ENCODE data around the gene AP1AR. TPM values are rescaled to one million over a fixed set of nuclear protein-coding genes. Genes with fewer than 3 reads are reported as not detected.

The AP1AR gene
- total and polyA plus RNA-seq, 4 donors, result 7.6 to 14.7 (median 7.8) TPM

DNA sequence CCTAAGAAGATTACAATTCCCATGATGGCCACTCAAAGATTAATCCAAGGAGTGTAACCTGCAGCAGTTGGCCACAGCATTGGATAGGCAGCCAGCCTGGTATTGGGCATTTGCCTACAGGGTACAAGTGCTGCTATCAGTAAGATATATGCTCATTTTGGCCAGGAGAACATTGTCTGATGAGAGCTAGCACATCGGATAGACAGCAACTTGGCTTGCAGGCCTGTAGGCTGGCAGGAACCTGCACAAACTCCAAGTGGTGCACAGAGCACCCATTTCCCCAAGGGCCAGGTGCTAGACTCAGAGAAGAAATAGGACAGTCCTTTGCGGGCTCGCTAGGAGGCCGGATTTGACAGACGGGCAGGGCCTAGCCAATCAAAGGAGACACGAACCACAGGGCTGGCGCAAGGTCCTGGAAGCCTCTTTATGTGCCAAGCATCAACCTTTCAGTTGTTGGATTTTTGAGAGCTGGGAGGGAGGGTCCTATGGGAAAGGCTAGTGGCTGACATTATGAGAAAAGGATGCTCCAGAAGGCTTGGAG, 11.7 kb upstream of the AP1AR start:
- H3K36me3 ChIP-seq (ENCODE audit: control insufficient read depth in 4 of 4, insufficient read depth in 3 of 4, low read depth in 1 of 4, low read length in 3 of 4), result no peaks in the 10 kb centered on the region
- TF ChIP-seq, protein P1, sequence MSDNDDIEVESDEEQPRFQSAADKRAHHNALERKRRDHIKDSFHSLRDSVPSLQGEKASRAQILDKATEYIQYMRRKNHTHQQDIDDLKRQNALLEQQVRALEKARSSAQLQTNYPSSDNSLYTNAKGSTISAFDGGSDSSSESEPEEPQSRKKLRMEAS (IDR thresholded peaks at IDR 0.05), result no peak
- no peak for TF ChIP-seq FOXA1 (IDR thresholded peaks at IDR 0.05)
- no peak for TF ChIP-seq HNF4A (conservative IDR thresholded peaks at IDR 0.05)
- TF ChIP-seq GABPA (IDR thresholded peaks at IDR 0.05 in 1 of 2, conservative IDR thresholded peaks at IDR 0.05 in 1 of 2), result no peak
- no peak for TF ChIP-seq FOXA2 (IDR thresholded peaks at IDR 0.05)
- TF ChIP-seq RAD21 (IDR thresholded peaks at IDR 0.05), result no peak
- no peak for TF ChIP-seq JUND (IDR thresholded peaks at IDR 0.05)
- TF ChIP-seq RXRA (IDR thresholded peaks at IDR 0.05), result no peak
- TF ChIP-seq TAF1 (conservative IDR thresholded peaks at IDR 0.05), result no peak
- TF ChIP-seq, protein P2, sequence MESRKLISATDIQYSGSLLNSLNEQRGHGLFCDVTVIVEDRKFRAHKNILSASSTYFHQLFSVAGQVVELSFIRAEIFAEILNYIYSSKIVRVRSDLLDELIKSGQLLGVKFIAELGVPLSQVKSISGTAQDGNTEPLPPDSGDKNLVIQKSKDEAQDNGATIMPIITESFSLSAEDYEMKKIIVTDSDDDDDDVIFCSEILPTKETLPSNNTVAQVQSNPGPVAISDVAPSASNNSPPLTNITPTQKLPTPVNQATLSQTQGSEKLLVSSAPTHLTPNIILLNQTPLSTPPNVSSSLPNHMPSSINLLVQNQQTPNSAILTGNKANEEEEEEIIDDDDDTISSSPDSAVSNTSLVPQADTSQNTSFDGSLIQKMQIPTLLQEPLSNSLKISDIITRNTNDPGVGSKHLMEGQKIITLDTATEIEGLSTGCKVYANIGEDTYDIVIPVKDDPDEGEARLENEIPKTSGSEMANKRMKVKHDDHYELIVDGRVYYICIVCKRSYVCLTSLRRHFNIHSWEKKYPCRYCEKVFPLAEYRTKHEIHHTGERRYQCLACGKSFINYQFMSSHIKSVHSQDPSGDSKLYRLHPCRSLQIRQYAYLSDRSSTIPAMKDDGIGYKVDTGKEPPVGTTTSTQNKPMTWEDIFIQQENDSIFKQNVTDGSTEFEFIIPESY (IDR thresholded peaks at IDR 0.05), result no peak
- TF ChIP-seq SP1 (IDR thresholded peaks at IDR 0.05), result no peak
- no peak for TF ChIP-seq HNF4G (IDR thresholded peaks at IDR 0.05)
- no peak for TF ChIP-seq EGR1 (IDR thresholded peaks at IDR 0.05; ENCODE audit: low read depth in 2 of 2)
- TF ChIP-seq REST (IDR thresholded peaks at IDR 0.05), result no peak
- H3K9ac ChIP-seq (ENCODE audit: low read depth in 1 of 2, low read length in 2 of 2), result no peak overlapping the region
- WGBS, result 93% methylated on average over 7 of the region's 7 CpGs
- no peak overlapping the region for H3K27ac ChIP-seq (ENCODE audit: low read depth in 1 of 2, low read length in 2 of 2)
- no peak for DNase-seq (ENCODE audit: low spot score)
- no peaks in the 10 kb centered on the region for H3K9me3 ChIP-seq (ENCODE audit: control insufficient read depth in 4 of 4, low read length in 3 of 4)
- H3K4me3 ChIP-seq (ENCODE audit: low read depth in 1 of 3, low read length in 3 of 3), result no peak overlapping the region
- H3K27me3 ChIP-seq (ENCODE audit: control insufficient read depth in 4 of 4, insufficient read depth in 4 of 4, low read length in 3 of 4), result no peaks in the 10 kb centered on the region
- no peaks in the 10 kb centered on the region for H3K4me1 ChIP-seq (ENCODE audit: control insufficient read depth in 4 of 4, insufficient read depth in 4 of 4, low read length in 3 of 4)

DNA sequence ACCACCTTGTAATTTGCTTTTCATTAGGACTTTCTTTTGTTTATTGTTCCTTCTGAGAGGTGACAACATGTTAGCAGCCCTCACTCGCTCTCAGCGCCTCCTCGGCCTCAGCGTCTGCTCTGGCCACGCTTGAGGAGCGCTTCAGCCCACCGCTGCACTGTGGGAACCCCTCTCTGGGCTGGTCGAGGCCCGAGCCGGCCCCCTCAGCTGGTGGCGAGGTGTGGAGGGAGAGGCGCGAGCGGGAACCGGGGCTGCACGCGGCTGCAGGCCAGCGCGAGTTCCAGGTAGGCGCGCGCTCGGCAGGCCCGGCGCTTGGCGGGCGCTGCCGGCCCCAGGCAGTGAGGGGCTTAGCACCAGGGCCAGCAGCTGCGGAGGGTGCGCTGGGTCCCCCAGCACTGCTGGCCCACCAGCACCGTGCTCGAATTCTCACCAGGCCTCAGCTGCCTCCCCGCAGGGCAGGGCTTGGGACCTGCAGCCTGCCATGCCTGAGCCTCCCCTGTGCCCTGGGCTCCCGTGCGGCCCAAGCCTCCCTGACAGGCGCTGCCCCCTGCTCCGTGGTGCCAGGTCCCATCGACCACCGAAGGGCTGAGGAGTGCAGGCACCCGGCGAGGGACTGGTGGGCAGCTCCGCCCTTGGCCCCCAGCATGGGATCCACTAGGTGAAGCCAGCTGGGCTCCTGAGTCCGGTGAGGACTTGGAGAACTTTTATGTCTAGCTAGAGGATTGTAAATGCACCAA, 9.2 kb upstream of the AP1AR start:
- H3K9me3 ChIP-seq (ENCODE audit: control insufficient read depth in 4 of 4, low read length in 3 of 4), result no peaks in the 10 kb centered on the region
- H3K4me1 ChIP-seq (ENCODE audit: control insufficient read depth in 4 of 4, insufficient read depth in 4 of 4, low read length in 3 of 4), result no peaks in the 10 kb centered on the region
- no peak for DNase-seq (ENCODE audit: low spot score)
- H3K9ac ChIP-seq (ENCODE audit: low read depth in 1 of 2, low read length in 2 of 2), result no peak overlapping the region
- H3K36me3 ChIP-seq (ENCODE audit: control insufficient read depth in 4 of 4, insufficient read depth in 3 of 4, low read depth in 1 of 4, low read length in 3 of 4), result no peaks in the 10 kb centered on the region
- no peak overlapping the region for H3K4me3 ChIP-seq (ENCODE audit: low read depth in 1 of 3, low read length in 3 of 3)
- H3K27ac ChIP-seq (ENCODE audit: low read depth in 1 of 2, low read length in 2 of 2), result no peak overlapping the region
- 97% methylated on average over 43 of the region's 43 CpGs for WGBS
- H3K27me3 ChIP-seq (ENCODE audit: control insufficient read depth in 4 of 4, insufficient read depth in 4 of 4, low read length in 3 of 4), result no peaks in the 10 kb centered on the region
- no peak for TF ChIP-seq GABPA (IDR thresholded peaks at IDR 0.05 in 1 of 2, conservative IDR thresholded peaks at IDR 0.05 in 1 of 2)
- no peak for TF ChIP-seq SP1 (IDR thresholded peaks at IDR 0.05)
- TF ChIP-seq EGR1 (IDR thresholded peaks at IDR 0.05; ENCODE audit: low read depth in 2 of 2), result no peak
- TF ChIP-seq, protein P3, sequence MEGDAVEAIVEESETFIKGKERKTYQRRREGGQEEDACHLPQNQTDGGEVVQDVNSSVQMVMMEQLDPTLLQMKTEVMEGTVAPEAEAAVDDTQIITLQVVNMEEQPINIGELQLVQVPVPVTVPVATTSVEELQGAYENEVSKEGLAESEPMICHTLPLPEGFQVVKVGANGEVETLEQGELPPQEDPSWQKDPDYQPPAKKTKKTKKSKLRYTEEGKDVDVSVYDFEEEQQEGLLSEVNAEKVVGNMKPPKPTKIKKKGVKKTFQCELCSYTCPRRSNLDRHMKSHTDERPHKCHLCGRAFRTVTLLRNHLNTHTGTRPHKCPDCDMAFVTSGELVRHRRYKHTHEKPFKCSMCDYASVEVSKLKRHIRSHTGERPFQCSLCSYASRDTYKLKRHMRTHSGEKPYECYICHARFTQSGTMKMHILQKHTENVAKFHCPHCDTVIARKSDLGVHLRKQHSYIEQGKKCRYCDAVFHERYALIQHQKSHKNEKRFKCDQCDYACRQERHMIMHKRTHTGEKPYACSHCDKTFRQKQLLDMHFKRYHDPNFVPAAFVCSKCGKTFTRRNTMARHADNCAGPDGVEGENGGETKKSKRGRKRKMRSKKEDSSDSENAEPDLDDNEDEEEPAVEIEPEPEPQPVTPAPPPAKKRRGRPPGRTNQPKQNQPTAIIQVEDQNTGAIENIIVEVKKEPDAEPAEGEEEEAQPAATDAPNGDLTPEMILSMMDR (IDR thresholded peaks at IDR 0.05; ENCODE audit: low read depth, low read length, missing input control), result no peak
- TF ChIP-seq RAD21 (IDR thresholded peaks at IDR 0.05), result no peak
- TF ChIP-seq YY1 (IDR thresholded peaks at IDR 0.05), result no peak
- no peak for TF ChIP-seq REST (IDR thresholded peaks at IDR 0.05)
- TF ChIP-seq HNF4G (IDR thresholded peaks at IDR 0.05), result no peak
- no peak for TF ChIP-seq FOXA2 (IDR thresholded peaks at IDR 0.05)
- TF ChIP-seq, protein P2 (IDR thresholded peaks at IDR 0.05), result no peak
- TF ChIP-seq TAF1 (conservative IDR thresholded peaks at IDR 0.05), result no peak
- TF ChIP-seq, protein P1 (IDR thresholded peaks at IDR 0.05), result no peak
